GM12891 (cell line): ENCODE results near the gene TENM4.

Source experiments
- PAX5 ChIP-seq: IDR thresholded peaks from 2 replicates; pipeline ENCODE4 v1.6.1; 2011; ENCODE audit warnings: low read length, moderate library complexity, mild to moderate bottlenecking; ENCODE audit not compliant: insufficient read depth, severe bottlenecking
- POLR2A ChIP-seq: IDR thresholded peaks from 2 replicates; pipeline ENCODE4 v1.6.1; 2011; ENCODE audit warnings: low read depth, low read length, control low read depth
- POLR2AphosphoS5 ChIP-seq: IDR thresholded peaks from 2 replicates; pipeline ENCODE4 v1.6.1; 2011; ENCODE audit warnings: low read depth, low read length, control low read depth
- SPI1 ChIP-seq: IDR thresholded peaks from 2 replicates; pipeline ENCODE4 v1.6.1; 2011; ENCODE audit warnings: low read depth, low read length, control low read depth

- TF ChIP-seq POLR2AphosphoS5, result no peak
- no peak for TF ChIP-seq POLR2A
- no peak for TF ChIP-seq PAX5
- no peak for TF ChIP-seq SPI1
Observed at GRCh38 chr11:78737301-78737700, 703.5 kb downstream of the TENM4 start.
